Bronchus fibroblast of lung (primary cell): ENCODE measurements around the gene SETDB1. TPM values are rescaled to one million over a fixed set of nuclear protein-coding genes. Genes with fewer than 3 reads are reported as not detected.

Experiments
- total RNA-seq: library from RNA; depleted of rRNA; stranded (reverse); fragments of >200 nt; gene quantifications from 2 replicates; pipeline ENCODE4 v1.2.3, GENCODE V29; 2015

SETDB1 gene
- 18.8 and 21.0 TPM in 2 replicates for total RNA-seq

DNA sequence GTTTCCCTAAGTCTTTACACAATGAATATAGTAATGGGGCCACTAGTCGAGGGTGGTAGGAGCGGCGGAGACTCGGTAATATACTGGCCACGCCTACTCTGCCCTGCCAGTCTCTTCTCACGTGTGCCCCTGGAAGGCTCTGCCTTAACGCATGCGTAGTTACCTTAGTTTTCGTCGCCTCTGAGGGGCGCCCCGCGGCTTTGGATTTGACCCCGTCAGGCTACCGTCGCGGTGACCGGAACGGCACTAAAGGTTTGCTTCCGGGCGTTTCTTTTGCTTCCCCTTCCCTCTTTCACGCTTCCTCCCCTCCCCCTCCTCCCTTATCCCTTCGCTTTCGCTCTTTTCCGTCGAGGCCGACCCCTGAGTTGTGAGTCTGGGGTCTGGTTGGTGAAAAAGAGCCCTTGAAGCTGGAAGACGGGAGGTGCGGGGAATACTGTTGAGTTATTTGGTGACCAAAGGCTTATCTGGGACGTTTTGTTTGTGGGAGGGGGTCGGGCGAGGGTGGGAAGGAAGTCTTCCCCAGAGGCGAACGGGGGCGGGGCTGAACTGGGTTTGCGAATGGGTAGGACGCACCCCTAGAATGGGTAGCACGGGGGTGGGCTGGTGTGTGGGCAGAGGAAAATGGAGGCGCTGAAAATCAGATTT is at the start of gene SETDB1:
SETDB1 (plus strand) TSS at position 267 of the 645 bp plus-strand sequence. CDS start 1,352 bp downstream, outside the sequence.

DNA sequence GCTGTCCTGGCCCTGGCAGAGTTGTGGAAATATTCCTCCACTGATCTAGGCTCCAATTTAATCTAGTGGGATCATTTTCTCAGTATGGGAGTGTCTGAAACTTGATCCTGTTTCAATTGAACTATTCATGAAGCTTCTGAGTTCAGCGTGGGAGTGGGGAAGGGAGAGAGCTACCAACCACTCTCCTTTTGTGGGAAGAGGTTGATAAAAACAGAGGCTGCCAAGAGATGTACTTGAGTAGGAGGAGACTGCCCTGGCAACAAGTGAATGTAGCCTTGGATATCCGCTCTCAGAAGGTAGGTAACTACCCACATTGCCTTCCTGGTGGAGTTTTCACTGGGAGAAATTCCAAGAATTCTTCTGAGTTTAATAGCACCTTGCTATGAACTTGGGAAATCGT is 39.1 kb upstream of the SETDB1 start, which contains the start of gene CTXND2:
CTXND2 (plus strand) TSS at position 119 of the 400 bp plus-strand sequence. CDS start 25,179 bp downstream, outside the sequence.

DNA sequence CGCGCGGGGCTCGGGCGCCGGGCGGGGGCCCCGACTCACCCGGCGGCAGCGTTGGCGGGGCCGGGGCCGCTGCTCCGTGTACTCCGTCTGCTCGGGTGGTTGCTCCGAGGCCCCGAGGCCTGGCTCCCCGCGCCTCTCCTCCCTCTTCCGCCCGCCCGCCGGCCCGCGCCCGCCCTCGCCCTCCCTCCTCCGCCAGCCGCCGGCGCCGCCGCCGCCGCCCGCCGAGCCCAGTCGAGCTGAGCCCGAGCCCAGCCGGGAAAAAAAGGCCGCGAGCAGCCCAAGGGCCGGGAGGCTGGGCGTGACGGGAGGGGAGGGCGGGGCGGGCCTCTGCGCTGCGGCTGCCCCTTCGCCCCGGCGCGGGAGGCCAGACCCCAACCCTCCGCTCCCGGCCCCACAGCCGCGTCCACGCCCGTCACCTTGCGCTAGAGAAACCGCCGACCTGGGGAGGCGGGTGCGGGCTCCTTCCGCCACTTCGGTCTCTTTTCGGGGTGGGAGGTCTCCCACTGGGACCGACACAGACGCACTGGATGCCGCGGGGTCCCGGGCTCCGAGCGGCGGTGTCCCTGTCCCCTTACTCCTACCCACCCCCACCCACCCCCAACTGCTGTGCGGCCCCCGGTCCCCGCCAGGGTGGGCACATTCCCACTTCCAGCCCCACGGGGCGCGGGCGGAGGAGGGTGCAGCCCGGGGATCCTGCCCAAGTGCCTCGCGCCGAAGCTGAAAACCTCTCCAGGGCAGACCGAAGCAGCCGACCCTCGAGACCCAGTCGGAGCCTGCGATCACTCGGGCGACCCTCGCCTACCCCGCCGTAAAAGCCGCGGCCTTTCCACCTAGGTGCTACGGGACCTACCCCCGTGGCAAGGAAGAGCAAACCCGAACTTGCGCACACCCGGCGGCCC is 48.7 kb downstream of the SETDB1 start, which contains the start of gene CERS2:
CERS2 (minus strand) TSS at position 256 of the 899 bp plus-strand sequence. CDS start 5,745 bp downstream, outside the sequence.

DNA sequence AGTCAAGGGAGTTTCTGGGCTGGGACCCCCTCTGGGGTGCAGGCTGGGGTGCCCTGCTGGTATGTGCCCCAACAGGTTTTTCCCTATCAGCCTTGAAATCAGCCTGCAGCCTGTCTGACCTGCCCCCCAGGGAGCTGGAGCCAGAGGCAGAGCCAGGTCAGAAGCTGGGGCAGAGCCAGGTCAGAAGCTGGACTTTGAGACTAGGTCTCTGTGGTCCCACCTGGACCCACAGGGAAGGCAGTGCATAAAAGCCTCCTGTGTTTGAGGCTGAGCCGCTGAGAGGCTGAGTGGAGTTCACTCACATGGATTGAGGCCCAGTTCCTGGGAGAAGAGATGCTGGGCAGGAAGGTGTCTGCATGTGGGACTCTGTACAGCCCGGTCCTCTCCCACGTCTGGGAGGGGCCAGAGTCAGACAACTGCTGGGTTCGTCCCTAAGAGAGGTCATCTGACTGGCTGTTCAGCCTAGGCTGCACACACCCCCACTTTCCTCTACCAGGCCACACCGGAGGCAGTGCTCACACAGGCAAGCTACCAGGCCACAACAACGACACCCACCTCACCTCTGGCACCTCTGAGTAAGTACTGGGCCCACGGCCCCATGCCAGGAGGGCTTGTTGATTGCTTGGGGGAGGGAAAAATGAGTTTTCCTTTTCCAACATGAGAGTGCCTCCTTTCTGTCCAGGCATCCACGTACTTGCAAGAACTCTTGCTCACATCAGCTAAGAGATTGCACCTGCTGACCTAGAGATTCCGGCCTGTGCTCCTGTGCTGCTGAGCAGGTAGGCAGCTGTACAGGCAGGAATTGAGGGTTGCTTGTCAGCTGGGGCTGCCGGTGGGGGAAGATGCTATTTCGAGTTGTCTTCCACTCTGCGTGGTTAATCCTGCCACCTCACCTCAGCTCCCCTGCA is 55.9 kb downstream of the SETDB1 start, which contains the start of gene ANXA9:
ANXA9 (plus strand) TSS at position 488 of the 908 bp plus-strand sequence. CDS start 814 bp downstream, outside the sequence.

DNA sequence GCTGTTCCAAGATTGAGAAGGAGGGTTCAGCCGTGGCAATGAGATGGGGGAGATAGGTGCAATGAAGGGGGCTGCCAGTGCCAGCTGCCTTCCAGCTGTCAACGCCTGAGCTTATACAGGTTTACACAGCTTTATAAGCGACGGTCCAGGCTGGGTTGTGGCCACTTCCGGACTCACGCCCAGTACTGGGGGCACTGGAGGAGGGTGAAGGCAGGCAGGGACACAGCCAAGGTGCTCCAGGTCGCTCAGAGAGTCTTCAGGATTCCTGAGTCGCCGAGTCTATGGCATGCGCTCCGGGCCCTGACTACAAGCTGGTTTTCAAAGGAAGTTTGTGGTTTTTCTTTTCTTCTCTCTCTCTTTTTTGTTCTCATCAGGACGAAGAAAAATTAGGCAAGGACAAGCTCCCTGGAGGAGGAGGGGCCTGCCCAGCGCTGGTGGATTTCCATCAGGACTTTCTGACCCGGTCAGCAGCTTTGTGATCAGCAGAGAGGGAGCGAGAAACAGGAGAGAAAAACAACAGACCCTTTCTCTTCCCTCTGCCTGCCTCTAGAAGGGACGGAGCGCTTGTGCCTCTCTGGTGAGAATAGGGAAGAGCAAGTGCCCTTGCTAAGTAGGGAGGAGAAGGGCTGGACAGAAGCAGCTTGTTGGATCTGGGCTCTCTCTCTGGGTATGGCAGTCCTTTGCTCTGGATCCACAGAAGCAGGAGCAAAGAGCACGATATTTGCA is 80.3 kb downstream of the SETDB1 start, which contains the start of gene MINDY1:
MINDY1 (minus strand) TSS at position 576 of the 726 bp plus-strand sequence. CDS start 4,285 bp downstream, outside the sequence.

DNA sequence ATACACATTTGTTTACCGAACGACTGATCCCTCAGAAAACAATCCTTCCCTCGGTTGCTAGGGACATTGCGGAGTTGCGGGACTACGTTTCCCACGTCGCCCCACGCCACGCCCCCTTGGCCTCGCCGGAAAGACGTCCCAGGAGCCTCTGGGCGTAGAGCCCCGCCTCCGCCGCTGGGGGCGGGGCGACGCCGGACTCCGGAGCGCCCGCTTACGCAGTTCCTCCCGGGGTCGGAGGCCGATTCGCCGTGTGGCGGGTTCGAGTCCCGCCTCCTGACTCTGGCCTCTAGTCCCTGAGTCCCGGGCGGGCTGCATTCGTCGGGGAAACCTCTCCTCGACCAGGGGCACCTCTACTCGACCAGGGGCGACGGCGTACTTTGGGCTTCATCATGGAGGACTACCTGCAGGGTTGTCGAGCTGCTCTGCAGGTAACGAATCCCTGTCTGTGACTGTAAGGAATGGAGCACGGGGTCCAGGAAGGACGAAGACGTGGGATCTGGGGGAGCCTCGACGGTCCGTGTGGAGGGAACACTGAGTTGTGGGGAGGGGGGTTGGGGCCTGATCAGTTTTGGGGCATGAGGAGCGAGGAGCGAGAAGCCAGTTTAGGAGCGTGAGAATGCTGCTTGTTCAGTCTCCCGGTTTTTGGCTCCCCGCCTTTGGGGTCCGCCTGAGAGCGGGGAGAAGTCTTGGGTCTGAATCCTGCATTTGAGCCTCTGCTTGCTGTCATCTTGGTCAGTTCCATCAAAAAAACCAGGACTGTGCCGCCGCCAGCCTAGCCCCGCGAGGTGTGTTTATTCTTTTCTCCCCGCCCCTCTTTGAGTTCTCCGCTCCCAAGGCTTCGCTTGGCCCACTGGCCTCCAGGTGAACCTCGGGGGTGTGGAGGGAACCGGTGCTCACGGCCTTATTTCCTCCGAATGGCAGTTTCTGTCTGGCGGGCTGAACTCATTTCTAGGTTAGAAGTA is 82.4 kb downstream of the SETDB1 start, which contains the start of gene PRUNE1:
PRUNE1 (plus strand) TSS at position 206 of the 962 bp plus-strand sequence; CDS start at position 390, 184 bp downstream.

Other genes starting within 250 kb of the SETDB1 start
- gene GOLPH3L, start 229.2 kb upstream of the SETDB1 start, total RNA-seq, result 11.9 and 13.1 TPM in 2 replicates
- gene HORMAD1, start 205.5 kb upstream of the SETDB1 start, total RNA-seq, result not detected in 2 replicates
- gene CTSS, start 160.6 kb upstream of the SETDB1 start, total RNA-seq, result 0.15 and 0.17 TPM in 2 replicates
- 49.1 and 50.4 TPM in 2 replicates for gene CTSK, start 118.1 kb upstream of the SETDB1 start, total RNA-seq
- 19.6 and 26.6 TPM in 2 replicates for gene ARNT, start 49.8 kb upstream of the SETDB1 start, total RNA-seq
- 0.15 TPM in 1 of 2 replicates, not detected in the other for gene CTXND2, start 39.2 kb upstream of the SETDB1 start, total RNA-seq
- 113 and 125 TPM in 2 replicates for gene CERS2, start 48.5 kb downstream of the SETDB1 start, total RNA-seq
- 0.17 and 0.30 TPM in 2 replicates for gene ANXA9, start 55.9 kb downstream of the SETDB1 start, total RNA-seq
- 8.8 and 9.8 TPM in 2 replicates for gene MINDY1, start 80.5 kb downstream of the SETDB1 start, total RNA-seq
- 8.2 and 8.4 TPM in 2 replicates for gene PRUNE1, start 82.1 kb downstream of the SETDB1 start, total RNA-seq
- gene BNIPL, start 110.2 kb downstream of the SETDB1 start, total RNA-seq, result under 0.01 and 0.17 TPM in 2 replicates
- gene C1orf56, start 121.4 kb downstream of the SETDB1 start, total RNA-seq, result 3.0 and 3.4 TPM in 2 replicates
- 27.6 and 28.7 TPM in 2 replicates for gene CDC42SE1, start 133.3 kb downstream of the SETDB1 start, total RNA-seq
- 5.8 and 6.4 TPM in 2 replicates for gene MLLT11, start 134.0 kb downstream of the SETDB1 start, total RNA-seq
- gene GABPB2, start 144.4 kb downstream of the SETDB1 start, total RNA-seq, result 5.5 and 6.1 TPM in 2 replicates
- gene SEMA6C, start 220.3 kb downstream of the SETDB1 start, total RNA-seq, result 2.0 and 2.1 TPM in 2 replicates
- not detected in 2 replicates for gene TNFAIP8L2, start 230.3 kb downstream of the SETDB1 start, total RNA-seq
- gene LYSMD1, start 239.5 kb downstream of the SETDB1 start, total RNA-seq, result 7.0 and 8.2 TPM in 2 replicates
- gene SCNM1, start 239.8 kb downstream of the SETDB1 start, total RNA-seq, result 38.7 and 44.0 TPM in 2 replicates
- gene TMOD4, start 249.6 kb downstream of the SETDB1 start, total RNA-seq, result 0.45 and 0.50 TPM in 2 replicates